IMR-90 (cell line): ENCODE data around the gene DEGS2. TPM values are rescaled to one million over a fixed set of nuclear protein-coding genes. Genes with fewer than 3 reads are reported as not detected.

ENCODE experiments used
- ATAC-seq: fragments of 200-7000 bp; cut with Tn5 transposase; 2 replicates; pipeline ENCODE4 v1.9.1; 2020; ENCODE audit warnings: low read depth, mild to moderate bottlenecking, moderate library complexity
- BruUV-seq: library from RNA; stranded (reverse); fragments of 400-500 nt; replicated peaks from 2 replicates; lab custom pipeline; 2021; lab: Mats Ljungman, UMichigan
- CTCF ChIA-PET: fragments of 300-600 bp; formaldehyde crosslinking; extraction: SDS; loops from one replicate; lab custom pipeline; 2021; ENCODE audit warnings: antibody characterized with exemption; lab: Yijun Ruan, JAX
- POLR2A ChIA-PET: fragments of 300-600 bp; sonication (Branson Sonifier 250); formaldehyde crosslinking; loops from one replicate; lab custom pipeline; 2022; ENCODE audit warnings: antibody characterized with exemption; ENCODE audit not compliant: unreplicated experiment; lab: Charles Lee
- DNase-seq: peaks from one replicate; pipeline ENCODE4 v3.0.0; 2013
- H2AFZ ChIP-seq: replicated peaks from 2 replicates; pipeline ENCODE3; 2013; ENCODE audit warnings: low read length, mild to moderate bottlenecking; ENCODE audit not compliant: poor library complexity
- H2AK5ac ChIP-seq: 2 replicates; pipeline ENCODE4 v1.6.1; 2013; ENCODE audit warnings: low read depth, low read length, inconsistent platforms
- H2AK9ac ChIP-seq: replicated peaks from 2 replicates; pipeline ENCODE3; 2013; ENCODE audit warnings: mild to moderate bottlenecking, low read depth, low read length, moderate library complexity; ENCODE audit not compliant: poor library complexity
- H2BK120ac ChIP-seq: 2 replicates; pipeline ENCODE4 v1.6.1; 2013; ENCODE audit warnings: low read depth, low read length, inconsistent platforms
- H2BK15ac ChIP-seq: 3 replicates; pipeline ENCODE4 v1.6.1; 2013; ENCODE audit warnings: low read depth, low read length, inconsistent platforms
- H2BK20ac ChIP-seq: 2 replicates; pipeline ENCODE4 v1.6.1; 2013; ENCODE audit warnings: low read depth, mild to moderate bottlenecking, inconsistent platforms, low read length, moderate library complexity
- H2BK5ac ChIP-seq: 2 replicates; pipeline ENCODE4 v1.6.1; 2013; ENCODE audit warnings: mild to moderate bottlenecking, low read depth, low read length, inconsistent platforms; ENCODE audit not compliant: poor library complexity, severe bottlenecking
- H3K14ac ChIP-seq: replicated peaks from 2 replicates; pipeline ENCODE4 v1.6.1; 2013; ENCODE audit warnings: low read depth, low read length, inconsistent platforms
- H3K18ac ChIP-seq: 2 replicates; pipeline ENCODE4 v1.6.1; 2013; ENCODE audit warnings: low read depth, low read length, control low read depth
- H3K23ac ChIP-seq: 2 replicates; pipeline ENCODE4 v1.6.1; 2013; ENCODE audit warnings: low read depth, low read length, inconsistent platforms
- H3K27ac ChIP-seq: 2 replicates; pipeline ENCODE4 v1.5.1; 2013; ENCODE audit warnings: mild to moderate bottlenecking, control low read depth, low read length; ENCODE audit not compliant: insufficient read depth
- H3K27me3 ChIP-seq: 2 replicates; pipeline ENCODE4 v1.6.1; 2013; ENCODE audit warnings: low read length; ENCODE audit not compliant: control insufficient read depth, insufficient read depth
- H3K36me3 ChIP-seq: 2 replicates; pipeline ENCODE4 v1.6.1; 2013; ENCODE audit warnings: low read length, mixed read lengths; ENCODE audit not compliant: control insufficient read depth, insufficient read depth
- H3K4ac ChIP-seq: 2 replicates; pipeline ENCODE4 v1.6.1; 2013; ENCODE audit warnings: low read depth, low read length, inconsistent platforms
- H3K4me1 ChIP-seq: 2 replicates; pipeline ENCODE4 v1.6.1; 2013; ENCODE audit warnings: low read length, mixed read lengths; ENCODE audit not compliant: control insufficient read depth, insufficient read depth
- H3K4me2 ChIP-seq: 2 replicates; pipeline ENCODE4 v1.6.1; 2013; ENCODE audit warnings: low read depth, mild to moderate bottlenecking, control low read depth, low read length, moderate library complexity
- H3K4me3 ChIP-seq: 2 replicates; pipeline ENCODE4 v1.5.1; 2013; ENCODE audit warnings: low read depth, mild to moderate bottlenecking, control low read depth, low read length, moderate library complexity; ENCODE audit not compliant: insufficient read depth
- H3K56ac ChIP-seq: 2 replicates; pipeline ENCODE4 v1.6.1; 2013; ENCODE audit warnings: low read length, inconsistent platforms; ENCODE audit not compliant: insufficient read depth; ENCODE audit errors: extremely low read depth
- H3K79me1 ChIP-seq, 2 experiments: 2 replicates each; pipeline ENCODE4 v1.6.1; 2013; ENCODE audit warnings: low read length in 2 of 2, inconsistent platforms in 1 of 2, low read depth in 1 of 2
- H3K9ac ChIP-seq: 2 replicates; pipeline ENCODE4 v1.6.1; 2013; ENCODE audit warnings: low read depth, low read length, control low read depth
- H3K9me1 ChIP-seq: 2 replicates; pipeline ENCODE4 v1.6.1; 2013; ENCODE audit warnings: low read length, inconsistent platforms; ENCODE audit not compliant: insufficient read depth
- H3K9me3 ChIP-seq: 2 replicates; pipeline ENCODE4 v1.6.1; 2013; ENCODE audit warnings: low read length; ENCODE audit not compliant: control insufficient read depth, insufficient read depth
- H4K20me1 ChIP-seq: 2 replicates; pipeline ENCODE4 v1.6.1; 2013; ENCODE audit warnings: low read length, inconsistent platforms; ENCODE audit not compliant: insufficient read depth
- H4K5ac ChIP-seq: 2 replicates; pipeline ENCODE4 v1.6.1; 2013; ENCODE audit warnings: mild to moderate bottlenecking, low read depth, low read length, control low read depth
- H4K8ac ChIP-seq, 2 experiments: 2 replicates each; pipeline ENCODE4 v1.6.1; 2013; ENCODE audit warnings: low read depth in 2 of 2, low read length in 2 of 2, control low read depth in 1 of 2, inconsistent platforms in 1 of 2
- H4K91ac ChIP-seq: 2 replicates; pipeline ENCODE4 v1.6.1; 2013; ENCODE audit warnings: low read depth, low read length, inconsistent platforms; ENCODE audit not compliant: insufficient read depth
- BHLHE40 ChIP-seq: fragments of 150-350 bp; IDR thresholded peaks from 2 replicates; pipeline ENCODE4 v1.6.1; 2016; ENCODE audit warnings: mild to moderate bottlenecking, low read depth, low read length
- CEBPB ChIP-seq: IDR thresholded peaks from 2 replicates; pipeline ENCODE4 v1.6.1; 2012; ENCODE audit warnings: low read depth, low read length, improper control_type of control experiment
- WGBS, 2 experiments: methylation state at CpG; one replicate each; pipeline versions ENCODE4 v1.1.5 to v1.1.7; 2013; ENCODE audit warnings: missing lambda C conversion rate in 2 of 2; ENCODE audit not compliant: insufficient read length in 1 of 2; ENCODE audit errors: extremely low coverage in 2 of 2; 5-methylcytosine and 5-hydroxymethylcytosine counted together
- dilution Hi-C: fragments of 300-500 bp; cut with HindIII; formaldehyde crosslinking; loops from one replicate; pipeline ENCODE4 v1.14.3; 2018; ENCODE audit warnings: low sequenced_read_pairs; ENCODE audit not compliant: unreplicated experiment
- in situ Hi-C: fragments of 300-500 bp; cut with MboI; formaldehyde crosslinking; loops from 3 replicates; pipeline ENCODE4 v1.14.3; 2019; ENCODE audit warnings: low sequenced_read_pairs, inconsistent platforms, mixed read lengths
- intact Hi-C: fragments of 100-400 bp; cut with micrococcal nuclease; formaldehyde crosslinking; loops from 2 replicates; pipeline ENCODE4 v1.10.0; 2022
- polyA plus RNA-seq, 3 experiments: library from polyadenylated mRNA; depleted of rRNA; stranded (reverse); fragments of >200 nt; gene quantifications; 2 replicates each; pipeline ENCODE4 v1.2.3, GENCODE V29; 2012; ENCODE audit warnings: low replicate concordance in 1 of 3
- total RNA-seq: library from RNA; depleted of rRNA; stranded (reverse); fragments of >200 nt; gene quantifications from 2 replicates; pipeline ENCODE4 v1.2.3, GENCODE V29; 2012

The DEGS2 gene
- total and polyA plus RNA-seq, 2 of the 4 experiments (the other 2 are of a cell fraction), result not detected

DNA sequence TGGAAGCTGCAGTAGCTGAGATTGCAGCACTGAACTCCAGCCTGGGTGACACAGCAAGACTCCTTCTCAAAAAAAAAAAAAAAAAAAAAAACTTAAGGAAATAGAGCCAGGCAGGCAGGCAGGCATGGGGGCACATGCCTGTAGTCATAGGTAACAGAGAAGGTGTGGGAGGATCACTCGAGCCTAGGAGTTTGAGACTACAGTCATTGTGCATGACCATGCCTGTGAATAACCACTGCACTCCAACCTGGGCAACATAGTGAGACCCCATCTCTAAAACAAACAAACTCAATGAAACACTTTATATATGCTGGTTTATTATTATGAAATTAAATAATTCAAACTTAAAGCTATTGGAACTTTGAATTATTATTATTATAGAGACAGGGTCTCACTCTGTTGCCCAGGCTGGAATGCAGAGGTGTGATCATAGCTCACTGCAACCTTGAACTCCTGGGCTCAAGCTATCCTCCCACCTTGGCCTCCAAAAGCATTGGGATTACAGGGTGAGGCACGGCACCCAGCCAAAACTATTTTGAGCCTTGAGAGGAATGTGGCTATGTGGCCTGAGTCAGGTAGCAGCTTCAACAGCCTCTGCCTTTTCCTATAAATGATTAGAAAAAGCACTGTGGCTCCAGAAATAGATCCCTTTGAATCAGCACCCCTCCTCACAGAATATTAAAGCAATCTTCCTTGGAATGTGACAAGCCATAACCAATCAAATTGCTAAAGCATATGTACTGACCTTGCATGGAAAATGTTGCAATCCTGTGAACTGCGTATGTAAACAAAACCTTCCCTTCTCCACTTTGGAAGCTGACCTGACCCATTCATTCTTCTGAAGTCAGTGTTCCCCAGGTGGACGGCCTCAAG, 44.8 kb upstream of the DEGS2 start:
- Histone ChIP-seq H3K4me2 (no peak overlapping the region), H2AFZ (no peak overlapping the region), H3K27me3 (no peaks in the 10 kb centered on the region), H3K9me3 (no peaks in the 10 kb centered on the region), H3K36me3 (no peaks in the 10 kb centered on the region), H2AK9ac (no peak overlapping the region), H2BK20ac (no peak overlapping the region), H3K4ac (no peak overlapping the region), H3K4me1 (peaks cover 4% of the 10 kb centered on the region), H3K23ac (no peak overlapping the region), H2BK120ac (no peak overlapping the region), H2BK5ac (no peak overlapping the region), H3K18ac (no peak overlapping the region), H4K8ac (no peak overlapping the region), H2AK5ac (0 out of 2 replicates have a peak overlapping the region, but pooled peaks have one; percentile 24), H3K27ac (no peak overlapping the region), H4K20me1 (no peaks in the 10 kb centered on the region), H3K9me1 (no peaks in the 10 kb centered on the region), H3K14ac (no peak overlapping the region), H3K79me1 (no peaks in the 10 kb centered on the region), H4K91ac (no peak overlapping the region), H2BK15ac (no peak overlapping the region), H3K56ac (no peak overlapping the region), H4K5ac (no peak overlapping the region), H3K9ac (no peak overlapping the region), H3K4me3 (no peak overlapping the region)
- intact Hi-C loops (no loop called here), dilution Hi-C loops (no loop called here), in situ Hi-C loops (no loop called here)
- ChIA-PET POLR2A (no interaction called here), CTCF (interaction anchor here (1.0 kb wide), 1 partner anchor 11 kb away, joined by 4 read pairs; no protein-coding TSS in a partner anchor)
- no CpG with 5 or more reads among the region's 4 CpGs for WGBS, 2 experiments
- DNase-seq (peak; percentile 50), ATAC-seq (peak; percentile 68)
- BruUV-seq, result no TSS peak
- TF ChIP-seq BHLHE40 (no peak), CEBPB (peak; percentile 81)
